Keratinocyte (primary cell): ENCODE data around the gene GYG2. TPM values are rescaled to one million over a fixed set of nuclear protein-coding genes. Genes with fewer than 3 reads are reported as not detected.

Experiments
- DNase-seq: peaks from one replicate; pipeline ENCODE4 v3.0.0-alpha.2; 2011; ENCODE audit warnings: low read depth, missing footprints, low spot score
- FAIRE-seq: peaks from 2 replicates; lab custom pipeline; 2011; peaks lifted over from hg19 to GRCh38; lab: Jason Lieb, UNC
- H2AFZ ChIP-seq: 2 replicates; pipeline ENCODE4 v1.6.0; 2012; ENCODE audit warnings: low read length, control low read depth, inconsistent platforms; ENCODE audit not compliant: control insufficient read depth
- H3K27ac ChIP-seq: 2 replicates; pipeline ENCODE4 v1.5.1; 2011; ENCODE audit warnings: low read length; ENCODE audit not compliant: control insufficient read depth, insufficient read depth
- H3K27me3 ChIP-seq: 3 replicates; pipeline ENCODE4 v1.6.0; 2011; ENCODE audit warnings: low read length; ENCODE audit not compliant: control insufficient read depth, insufficient read depth; ENCODE audit errors: extremely low read depth
- H3K36me3 ChIP-seq, 2 experiments: 2 replicates in 1 of 2; 3 replicates in 1 of 2; pipeline ENCODE4 v1.5.1; 2011; ENCODE audit warnings: low read length in 2 of 2, mild to moderate bottlenecking in 1 of 2; ENCODE audit not compliant: control insufficient read depth in 2 of 2, insufficient read depth in 2 of 2; ENCODE audit errors: extremely low read depth in 1 of 2
- H3K4me1 ChIP-seq: 3 replicates; pipeline ENCODE4 v1.5.1; 2011; ENCODE audit warnings: low read length; ENCODE audit not compliant: control insufficient read depth, insufficient read depth; ENCODE audit errors: extremely low read depth
- H3K4me2 ChIP-seq: 3 replicates; pipeline ENCODE4 v1.6.0; 2011; ENCODE audit warnings: low read depth, low read length; ENCODE audit not compliant: control insufficient read depth, insufficient read depth; ENCODE audit errors: extremely low read depth
- H3K4me3 ChIP-seq, 3 experiments: fragments of 200-600 bp in 1 of 3; sonication (generic) in 1 of 3; 2 replicates in 2 of 3; 3 replicates in 1 of 3; pipeline ENCODE4 v1.5.1; 2011 to 2016; ENCODE audit warnings: low read length in 3 of 3, mild to moderate bottlenecking in 3 of 3, control low read depth in 2 of 3, inconsistent platforms in 1 of 3, low read depth in 1 of 3, mixed read lengths in 1 of 3, mixed run types in 1 of 3, moderate library complexity in 1 of 3; ENCODE audit not compliant: control insufficient read depth in 2 of 3, insufficient read depth in 2 of 3; ENCODE audit errors: extremely low read depth in 1 of 3
- H3K79me2 ChIP-seq: 2 replicates; pipeline ENCODE4 v1.6.0; 2012; ENCODE audit warnings: low read length; ENCODE audit not compliant: control insufficient read depth, insufficient read depth
- H3K9ac ChIP-seq: 3 replicates; pipeline ENCODE4 v1.6.0; 2011; ENCODE audit warnings: low read length; ENCODE audit not compliant: control insufficient read depth, insufficient read depth; ENCODE audit errors: extremely low read depth
- H3K9me1 ChIP-seq: 3 replicates; pipeline ENCODE4 v1.6.0; 2011; ENCODE audit warnings: low read length; ENCODE audit not compliant: control insufficient read depth, insufficient read depth; ENCODE audit errors: extremely low read depth
- H3K9me3 ChIP-seq: 2 replicates; pipeline ENCODE4 v1.5.1; 2012; ENCODE audit warnings: low read depth, low read length; ENCODE audit not compliant: control insufficient read depth
- H4K20me1 ChIP-seq: 3 replicates; pipeline ENCODE4 v1.6.0; 2011; ENCODE audit warnings: low read length; ENCODE audit not compliant: control insufficient read depth, insufficient read depth; ENCODE audit errors: extremely low read depth
- CTCF ChIP-seq, 3 experiments: IDR thresholded peaks in 1 of 3; conservative IDR thresholded peaks in 1 of 3; optimal IDR thresholded peaks in 1 of 3; 2 replicates in 2 of 3; 3 replicates in 1 of 3; pipeline versions ENCODE3 to v1.5.1; 2011; ENCODE audit warnings: low read length in 3 of 3, mild to moderate bottlenecking in 3 of 3, moderate library complexity in 2 of 3, control low read depth in 1 of 3, inconsistent platforms in 1 of 3; ENCODE audit not compliant: insufficient read depth in 2 of 3; ENCODE audit errors: extremely low read depth in 1 of 3
- EZH2 ChIP-seq: IDR thresholded peaks from one replicate; pipeline ENCODE4 v1.6.1; 2012; ENCODE audit warnings: inconsistent platforms, mild to moderate bottlenecking, low read length, moderate library complexity
- dilution Hi-C: fragments of 300-500 bp; cut with MboI; formaldehyde crosslinking; loops from one replicate; pipeline ENCODE4 v1.7.0; 2020; ENCODE audit warnings: low sequenced_read_pairs; ENCODE audit not compliant: extremely low pct_ligation_motif_present
- polyA plus RNA-seq, 5 experiments: library from polyadenylated mRNA; depleted of rRNA in 3 of 5; stranded (reverse) in 3 of 5; stranded (forward) in 1 of 5; unstranded in 1 of 5; fragments of >200 nt; gene quantifications; 1 replicate in 1 of 5; 2 replicates in 3 of 5; 3 replicates in 1 of 5; pipeline versions ENCODE4 v1.2.1 to v1.2.3, GENCODE V29; 2011 to 2012; ENCODE audit warnings: missing spikeins in 2 of 5, low read depth in 1 of 5, low replicate concordance in 1 of 5

The GYG2 gene
- polyA plus RNA-seq, 1 donor (not counting 4 experiments of a cell fraction or from before 2014, with no cell fraction given) = not detected

- Histone ChIP-seq H3K9me3 (no peaks in the 10 kb centered on the region), H3K27ac (no peak overlapping the region), H3K4me1 (no peaks in the 10 kb centered on the region), H3K9me1 (no peaks in the 10 kb centered on the region), H3K36me3 (no peaks in the 10 kb centered on the region), H3K4me2 (no peak overlapping the region), H3K79me2 (no peaks in the 10 kb centered on the region), H2AFZ (no peak overlapping the region), H3K4me3 (no peak overlapping the region), H3K27me3 (peaks cover 30% of the 10 kb centered on the region), H3K9ac (no peak overlapping the region), H4K20me1 (no peaks in the 10 kb centered on the region)
- DNase-seq (no peak), FAIRE-seq (no peak)
- dilution Hi-C loops = no loop called here
- peak; percentile 70 for TF ChIP-seq EZH2
- no peak for TF ChIP-seq CTCF (optimal IDR thresholded peaks at IDR 0.05 in 1 of 3, IDR thresholded peaks at IDR 0.05 in 1 of 3, conservative IDR thresholded peaks at IDR 0.05 in 1 of 3; ENCODE audit: extremely low read depth in 1 of 3, insufficient read depth in 2 of 3, low read length in 3 of 3)
Observed at GRCh38 chrX:2829469-2830246, 928 bp downstream of the GYG2 start.

GRCh38 chrX:2831471-2832228 is 2.9 kb downstream of the GYG2 start:
- FAIRE-seq = no peak
- peaks cover 30% of the 10 kb centered on the region for H3K27me3 ChIP-seq
- H2AFZ ChIP-seq = no peak overlapping the region
- no peaks in the 10 kb centered on the region for H3K4me1 ChIP-seq
- H3K79me2 ChIP-seq = no peaks in the 10 kb centered on the region
- no peak overlapping the region for H3K4me3 ChIP-seq
- no peak for DNase-seq
- dilution Hi-C loops = no loop called here
- no peaks in the 10 kb centered on the region for H3K9me1 ChIP-seq
- H3K36me3 ChIP-seq = no peaks in the 10 kb centered on the region
- H3K9me3 ChIP-seq = no peaks in the 10 kb centered on the region
- H3K4me2 ChIP-seq = no peak overlapping the region
- TF ChIP-seq EZH2 (no peak), CTCF (optimal IDR thresholded peaks at IDR 0.05 in 1 of 3, IDR thresholded peaks at IDR 0.05 in 1 of 3, conservative IDR thresholded peaks at IDR 0.05 in 1 of 3; ENCODE audit: extremely low read depth in 1 of 3, insufficient read depth in 2 of 3, low read length in 3 of 3) (no peak)
- no peaks in the 10 kb centered on the region for H4K20me1 ChIP-seq
- H3K9ac ChIP-seq = no peak overlapping the region
- H3K27ac ChIP-seq = no peak overlapping the region
